ENCODE measurements around the gene USP30.

DNA sequence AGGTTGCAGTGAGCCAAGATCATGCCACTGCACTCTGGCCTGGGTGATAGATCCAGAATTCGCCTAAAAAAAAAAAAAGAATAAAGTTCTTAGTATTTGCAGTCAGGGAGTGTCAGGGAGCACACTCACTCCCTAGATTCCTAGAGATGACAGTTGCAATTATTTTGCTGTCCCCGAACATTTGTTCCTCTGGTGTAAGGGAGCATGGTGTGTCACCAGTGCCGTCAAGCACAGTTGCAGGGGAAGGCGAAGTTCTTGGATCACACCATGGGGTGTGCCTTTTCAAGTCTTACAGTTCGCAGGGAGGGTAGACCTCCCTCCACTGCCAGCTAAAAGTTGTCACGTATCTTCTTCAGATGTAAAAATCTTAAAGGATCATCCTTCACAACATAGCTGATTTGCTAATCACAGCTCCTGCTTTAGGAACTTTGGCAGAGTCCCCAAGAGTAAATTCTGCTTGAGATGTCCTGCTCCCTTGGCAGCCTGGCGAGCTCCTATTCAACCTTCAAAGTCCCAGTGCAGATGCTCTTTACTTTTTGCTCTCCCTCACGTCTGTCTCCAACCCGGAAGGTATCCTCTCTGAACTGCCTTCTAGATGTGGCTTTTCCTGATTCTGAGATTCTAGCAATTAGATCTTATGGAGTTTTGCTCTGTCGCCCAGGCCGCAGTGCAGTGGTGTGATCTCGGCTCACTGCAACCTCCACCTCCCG, 75.3 kb downstream of the USP30 start:
- TF ChIP-seq, protein P1, sequence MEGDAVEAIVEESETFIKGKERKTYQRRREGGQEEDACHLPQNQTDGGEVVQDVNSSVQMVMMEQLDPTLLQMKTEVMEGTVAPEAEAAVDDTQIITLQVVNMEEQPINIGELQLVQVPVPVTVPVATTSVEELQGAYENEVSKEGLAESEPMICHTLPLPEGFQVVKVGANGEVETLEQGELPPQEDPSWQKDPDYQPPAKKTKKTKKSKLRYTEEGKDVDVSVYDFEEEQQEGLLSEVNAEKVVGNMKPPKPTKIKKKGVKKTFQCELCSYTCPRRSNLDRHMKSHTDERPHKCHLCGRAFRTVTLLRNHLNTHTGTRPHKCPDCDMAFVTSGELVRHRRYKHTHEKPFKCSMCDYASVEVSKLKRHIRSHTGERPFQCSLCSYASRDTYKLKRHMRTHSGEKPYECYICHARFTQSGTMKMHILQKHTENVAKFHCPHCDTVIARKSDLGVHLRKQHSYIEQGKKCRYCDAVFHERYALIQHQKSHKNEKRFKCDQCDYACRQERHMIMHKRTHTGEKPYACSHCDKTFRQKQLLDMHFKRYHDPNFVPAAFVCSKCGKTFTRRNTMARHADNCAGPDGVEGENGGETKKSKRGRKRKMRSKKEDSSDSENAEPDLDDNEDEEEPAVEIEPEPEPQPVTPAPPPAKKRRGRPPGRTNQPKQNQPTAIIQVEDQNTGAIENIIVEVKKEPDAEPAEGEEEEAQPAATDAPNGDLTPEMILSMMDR (IDR thresholded peaks at IDR 0.05), result no peak
- no peak for TF ChIP-seq EP300 (IDR thresholded peaks at IDR 0.05)
- TF ChIP-seq POLR2AphosphoS5 (IDR thresholded peaks at IDR 0.05), result no peak
